NCI-H524 treated with DMSO at 0.1 percent for 48 hours (cell line): ENCODE measurements around the gene NGRN.
A peak's percentile ranks its signal among the peaks of the same experiment; 100 is the strongest.

ENCODE experiments used
- DNase-seq: peaks from one replicate; lab custom pipeline; 2025; lab: John Stamatoyannopoulos, UW

The NGRN gene

GRCh38 chr15:90265271-90266060 is at the start of gene NGRN:
Gene NGRN (plus strand): TSS chr15:90265672. CDS start chr15:90265713, 41 bp downstream.
- DNase-seq: peak; percentile 66

GRCh38 chr15:90217671-90218394 is 47.6 kb upstream of the NGRN start:
- no peak for DNase-seq

GRCh38 chr15:90219421-90220141 is 45.9 kb upstream of the NGRN start:
- DNase-seq: no peak

- peak; percentile 60 for DNase-seq
Observed at GRCh38 chr15:90221246-90221900, 44.1 kb upstream of the NGRN start.

- no peak for DNase-seq
Observed at GRCh38 chr15:90222547-90222946, 42.9 kb upstream of the NGRN start.

GRCh38 chr15:90223441-90224165 is 41.9 kb upstream of the NGRN start:
- no peak for DNase-seq

GRCh38 chr15:90225047-90225446 is 40.4 kb upstream of the NGRN start:
- DNase-seq: no peak

- DNase-seq: no peak
Observed at GRCh38 chr15:90225504-90226234, 39.8 kb upstream of the NGRN start.

GRCh38 chr15:90227336-90227735 is 38.1 kb upstream of the NGRN start:
- no peak for DNase-seq

- DNase-seq: no peak
Observed at GRCh38 chr15:90227816-90228772, 37.4 kb upstream of the NGRN start.

- no peak for DNase-seq
Observed at GRCh38 chr15:90228960-90229359, 36.5 kb upstream of the NGRN start.

GRCh38 chr15:90230071-90230494 is 35.4 kb upstream of the NGRN start:
- DNase-seq: no peak

- no peak for DNase-seq
Observed at GRCh38 chr15:90230610-90231009, 34.9 kb upstream of the NGRN start.

- no peak for DNase-seq
Observed at GRCh38 chr15:90231028-90232017, 34.1 kb upstream of the NGRN start.

- no peak for DNase-seq
Observed at GRCh38 chr15:90232196-90232595, 33.3 kb upstream of the NGRN start.

- DNase-seq: no peak
Observed at GRCh38 chr15:90232941-90233386, 32.5 kb upstream of the NGRN start.

GRCh38 chr15:90233387-90234095 is 31.9 kb upstream of the NGRN start, which contains the start of gene CIB1:
Gene CIB1 (minus strand): TSS chr15:90233941. CDS start chr15:90233885, 56 bp downstream.
- peak; percentile 75 for DNase-seq
